K562 (cell line): ENCODE measurements around the gene UHMK1. TPM values are rescaled to one million over a fixed set of nuclear protein-coding genes. Genes with fewer than 3 reads are reported as not detected.

Experiments used
- ERF ChIP-seq: fragments of 450-650 bp; formaldehyde crosslinking; IDR thresholded peaks from 2 replicates; pipeline ENCODE4 v1.4.0; 2020; ENCODE audit warnings: mild to moderate bottlenecking, mixed read lengths
- GTF2E2 ChIP-seq: fragments of 200-800 bp; sonication (Bioruptor generic); IDR thresholded peaks from 2 replicates; pipeline ENCODE4 v1.6.1; 2016; ENCODE audit warnings: missing genetic modification characterization, missing compliant biosample characterization
- NFRKB ChIP-seq: fragments of 450-650 bp; IDR thresholded peaks from 2 replicates; pipeline ENCODE4 v1.6.1; 2016; ENCODE audit warnings: low read depth
- SMARCA4 ChIP-seq: fragments of 450-650 bp; IDR thresholded peaks from 2 replicates; pipeline ENCODE4 v1.6.1; 2016
- TAF1 ChIP-seq: IDR thresholded peaks from 2 replicates; pipeline ENCODE4 v1.6.1; 2011; ENCODE audit warnings: mild to moderate bottlenecking, low read length, moderate library complexity; ENCODE audit not compliant: insufficient read depth, control insufficient read depth, severe bottlenecking; ENCODE audit errors: extremely low read depth
- U2AF1 ChIP-seq: fragments of 200-400 bp; formaldehyde crosslinking; optimal IDR thresholded peaks from 2 replicates; pipeline ENCODE3; 2017; ENCODE audit warnings: mild to moderate bottlenecking, low read depth, low read length, moderate library complexity
- U2AF2 ChIP-seq: fragments of 200-400 bp; formaldehyde crosslinking; optimal IDR thresholded peaks from 2 replicates; pipeline ENCODE3; 2017; ENCODE audit warnings: low read depth, mild to moderate bottlenecking, low read length
- ZNF217 ChIP-seq: sonication (generic); formaldehyde crosslinking; IDR thresholded peaks from 2 replicates; pipeline ENCODE4 v1.8.0; 2022; ENCODE audit warnings: mild to moderate bottlenecking, missing genetic modification reagents
- ZNF445 ChIP-seq: fragments of 250-450 bp; sonication (Bioruptor Pico); IDR thresholded peaks from 2 replicates; pipeline ENCODE4 v1.4.0; 2020; ENCODE audit warnings: low read depth, mild to moderate bottlenecking, moderate library complexity
- polyA plus RNA-seq, 8 experiments: library from polyadenylated mRNA; depleted of rRNA in 4 of 8; stranded (reverse) in 5 of 8; unstranded in 3 of 8; fragments of >200 nt; fragmentation: Nextera tagmentation in 2 of 8; fragmentation: Illumina TruSeq in 1 of 8; extraction: Ambion mirVana in 2 of 8; extraction: Trizol in 1 of 8; gene quantifications; 2 replicates each; pipeline versions ENCODE4 v1.2.1 to v1.2.3, GENCODE V29; 2011 to 2014; ENCODE audit warnings: inconsistent platforms in 1 of 8, missing spikeins in 1 of 8
- total RNA-seq, 7 experiments: library from RNA; depleted of rRNA in 6 of 7; stranded (reverse); fragments of >200 nt in 6 of 7; fragmentation: Illumina TruSeq in 2 of 7; extraction: Trizol in 2 of 7; gene quantifications; 2 replicates each; pipeline versions ENCODE4 v1.2.1 to v1.2.3, GENCODE V29; 2011 to 2021; ENCODE audit warnings: low replicate concordance in 1 of 7
- TF ChIP-seq, protein P1 (sequence below): IDR thresholded peaks from 2 replicates; pipeline ENCODE4 v1.6.1; 2012; ENCODE audit warnings: low read depth, low read length, improper control_type of control experiment, borderline replicate concordance
- TF ChIP-seq, protein P2 (sequence below): fragments of 450-650 bp; IDR thresholded peaks from 2 replicates; pipeline ENCODE4 v1.6.1; 2016
- TF ChIP-seq, protein P3 (sequence below), 2 experiments: fragments of 450-650 bp in 1 of 2; sonication (generic) in 1 of 2; formaldehyde crosslinking in 1 of 2; IDR thresholded peaks; 2 replicates each; pipeline versions ENCODE4 v1.7.1 to v1.9.0; 2016 to 2022; ENCODE audit warnings: inconsistent platforms in 1 of 2, mild to moderate bottlenecking in 1 of 2, missing genetic modification reagents in 1 of 2
- TF ChIP-seq, protein P4 (sequence below): fragments of 450-650 bp; conservative IDR thresholded peaks from 2 replicates; pipeline ENCODE4 v1.6.1; 2016; ENCODE audit warnings: missing genetic modification characterization, low read depth, mild to moderate bottlenecking, control low read depth, missing compliant biosample characterization

The UHMK1 gene
- total and polyA plus RNA-seq, 9 of the 15 experiments (the other 6 are each of a cell fraction or from before 2014, with no cell fraction given): 13.1 to 72.4 (median 38.3) TPM

DNA sequence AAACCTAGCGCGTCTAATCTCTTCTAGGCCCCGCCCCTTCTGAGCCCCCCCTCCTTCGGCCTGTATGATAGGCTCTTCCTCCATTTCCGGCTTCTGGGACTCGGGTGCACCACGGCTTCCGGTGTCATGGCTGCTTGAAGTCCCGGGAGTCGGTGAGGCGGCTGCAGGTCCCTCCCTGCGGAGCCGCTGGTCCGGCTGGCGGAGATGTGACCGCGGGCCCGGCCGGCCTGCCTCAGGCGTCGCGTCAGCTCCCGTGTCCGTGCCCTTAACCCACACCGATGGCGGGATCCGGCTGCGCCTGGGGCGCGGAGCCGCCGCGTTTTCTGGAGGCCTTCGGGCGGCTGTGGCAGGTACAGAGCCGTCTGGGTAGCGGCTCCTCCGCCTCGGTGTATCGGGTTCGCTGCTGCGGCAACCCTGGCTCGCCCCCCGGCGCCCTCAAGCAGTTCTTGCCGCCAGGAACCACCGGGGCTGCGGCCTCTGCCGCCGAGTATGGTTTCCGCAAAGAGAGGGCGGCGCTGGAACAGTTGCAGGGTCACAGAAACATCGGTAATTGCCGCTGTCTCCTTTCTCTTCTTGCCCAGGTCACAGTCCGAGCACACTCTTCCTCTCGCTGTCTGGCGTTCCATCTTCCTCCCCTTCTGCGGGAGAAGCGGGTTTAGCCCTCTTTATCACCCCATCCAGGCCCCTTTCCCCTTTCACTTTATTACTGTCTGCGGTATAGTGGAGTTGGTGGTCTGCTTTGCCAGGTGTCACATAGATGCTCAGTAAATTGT, at the start of gene UHMK1 (continued):
- TF ChIP-seq, protein P1, sequence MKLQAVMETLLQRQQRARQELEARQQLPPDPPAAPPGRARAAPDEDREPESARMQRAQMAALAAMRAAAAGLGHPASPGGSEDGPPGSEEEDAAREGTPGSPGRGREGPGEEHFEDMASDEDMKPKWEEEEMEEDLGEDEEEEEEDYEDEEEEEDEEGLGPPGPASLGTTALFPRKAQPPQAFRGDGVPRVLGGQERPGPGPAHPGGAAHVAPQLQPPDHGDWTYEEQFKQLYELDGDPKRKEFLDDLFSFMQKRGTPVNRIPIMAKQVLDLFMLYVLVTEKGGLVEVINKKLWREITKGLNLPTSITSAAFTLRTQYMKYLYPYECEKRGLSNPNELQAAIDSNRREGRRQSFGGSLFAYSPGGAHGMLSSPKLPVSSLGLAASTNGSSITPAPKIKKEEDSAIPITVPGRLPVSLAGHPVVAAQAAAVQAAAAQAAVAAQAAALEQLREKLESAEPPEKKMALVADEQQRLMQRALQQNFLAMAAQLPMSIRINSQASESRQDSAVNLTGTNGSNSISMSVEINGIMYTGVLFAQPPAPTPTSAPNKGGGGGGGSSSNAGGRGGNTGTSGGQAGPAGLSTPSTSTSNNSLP: 0 out of 2 replicates have a peak, but pooled peaks have one; percentile 16
- TF ChIP-seq, protein P2, sequence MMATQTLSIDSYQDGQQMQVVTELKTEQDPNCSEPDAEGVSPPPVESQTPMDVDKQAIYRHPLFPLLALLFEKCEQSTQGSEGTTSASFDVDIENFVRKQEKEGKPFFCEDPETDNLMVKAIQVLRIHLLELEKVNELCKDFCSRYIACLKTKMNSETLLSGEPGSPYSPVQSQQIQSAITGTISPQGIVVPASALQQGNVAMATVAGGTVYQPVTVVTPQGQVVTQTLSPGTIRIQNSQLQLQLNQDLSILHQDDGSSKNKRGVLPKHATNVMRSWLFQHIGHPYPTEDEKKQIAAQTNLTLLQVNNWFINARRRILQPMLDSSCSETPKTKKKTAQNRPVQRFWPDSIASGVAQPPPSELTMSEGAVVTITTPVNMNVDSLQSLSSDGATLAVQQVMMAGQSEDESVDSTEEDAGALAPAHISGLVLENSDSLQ: peak; percentile 33; the same call in 1 of the 2 replicates
- TF ChIP-seq U2AF1 (peak; percentile 83), ZNF445 (CRISPR knock-in tag) (no peak), SMARCA4 (no peak; the same call in 1 of the 2 replicates), GTF2E2 (tag) (peak; percentile 83), ERF (0 out of 2 replicates have a peak, but pooled peaks have one; percentile 67), ZNF217 (0 out of 2 replicates have a peak, but pooled peaks have one; percentile 6), NFRKB (peak; percentile 90), U2AF2 (no peak), TAF1 (peak; percentile 99)
- TF ChIP-seq, protein P3, sequence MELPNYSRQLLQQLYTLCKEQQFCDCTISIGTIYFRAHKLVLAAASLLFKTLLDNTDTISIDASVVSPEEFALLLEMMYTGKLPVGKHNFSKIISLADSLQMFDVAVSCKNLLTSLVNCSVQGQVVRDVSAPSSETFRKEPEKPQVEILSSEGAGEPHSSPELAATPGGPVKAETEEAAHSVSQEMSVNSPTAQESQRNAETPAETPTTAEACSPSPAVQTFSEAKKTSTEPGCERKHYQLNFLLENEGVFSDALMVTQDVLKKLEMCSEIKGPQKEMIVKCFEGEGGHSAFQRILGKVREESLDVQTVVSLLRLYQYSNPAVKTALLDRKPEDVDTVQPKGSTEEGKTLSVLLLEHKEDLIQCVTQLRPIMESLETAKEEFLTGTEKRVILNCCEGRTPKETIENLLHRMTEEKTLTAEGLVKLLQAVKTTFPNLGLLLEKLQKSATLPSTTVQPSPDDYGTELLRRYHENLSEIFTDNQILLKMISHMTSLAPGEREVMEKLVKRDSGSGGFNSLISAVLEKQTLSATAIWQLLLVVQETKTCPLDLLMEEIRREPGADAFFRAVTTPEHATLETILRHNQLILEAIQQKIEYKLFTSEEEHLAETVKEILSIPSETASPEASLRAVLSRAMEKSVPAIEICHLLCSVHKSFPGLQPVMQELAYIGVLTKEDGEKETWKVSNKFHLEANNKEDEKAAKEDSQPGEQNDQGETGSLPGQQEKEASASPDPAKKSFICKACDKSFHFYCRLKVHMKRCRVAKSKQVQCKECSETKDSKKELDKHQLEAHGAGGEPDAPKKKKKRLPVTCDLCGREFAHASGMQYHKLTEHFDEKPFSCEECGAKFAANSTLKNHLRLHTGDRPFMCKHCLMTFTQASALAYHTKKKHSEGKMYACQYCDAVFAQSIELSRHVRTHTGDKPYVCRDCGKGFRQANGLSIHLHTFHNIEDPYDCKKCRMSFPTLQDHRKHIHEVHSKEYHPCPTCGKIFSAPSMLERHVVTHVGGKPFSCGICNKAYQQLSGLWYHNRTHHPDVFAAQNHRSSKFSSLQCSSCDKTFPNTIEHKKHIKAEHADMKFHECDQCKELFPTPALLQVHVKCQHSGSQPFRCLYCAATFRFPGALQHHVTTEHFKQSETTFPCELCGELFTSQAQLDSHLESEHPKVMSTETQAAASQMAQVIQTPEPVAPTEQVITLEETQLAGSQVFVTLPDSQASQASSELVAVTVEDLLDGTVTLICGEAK (IDR thresholded peaks at IDR 0.05): peak; percentile 95
- TF ChIP-seq, protein P3 (CRISPR knock-in tag; IDR thresholded peaks at IDR 0.05): no peak
- TF ChIP-seq, protein P4, sequence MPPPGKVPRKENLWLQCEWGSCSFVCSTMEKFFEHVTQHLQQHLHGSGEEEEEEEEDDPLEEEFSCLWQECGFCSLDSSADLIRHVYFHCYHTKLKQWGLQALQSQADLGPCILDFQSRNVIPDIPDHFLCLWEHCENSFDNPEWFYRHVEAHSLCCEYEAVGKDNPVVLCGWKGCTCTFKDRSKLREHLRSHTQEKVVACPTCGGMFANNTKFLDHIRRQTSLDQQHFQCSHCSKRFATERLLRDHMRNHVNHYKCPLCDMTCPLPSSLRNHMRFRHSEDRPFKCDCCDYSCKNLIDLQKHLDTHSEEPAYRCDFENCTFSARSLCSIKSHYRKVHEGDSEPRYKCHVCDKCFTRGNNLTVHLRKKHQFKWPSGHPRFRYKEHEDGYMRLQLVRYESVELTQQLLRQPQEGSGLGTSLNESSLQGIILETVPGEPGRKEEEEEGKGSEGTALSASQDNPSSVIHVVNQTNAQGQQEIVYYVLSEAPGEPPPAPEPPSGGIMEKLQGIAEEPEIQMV (tag): no peak
